ENCODE results near the gene CALD1.
"Not testable (repeated sequence)": the region's sequence is repeated elsewhere in the genome, so short reads cannot be mapped to it uniquely, and the experiment has no call there.

CALD1 gene

GRCh38 chr7:134963036-134963435 lies 183.6 kb downstream of the CALD1 start:
- no peak for DNase-seq

- no peak for DNase-seq
Observed at GRCh38 chr7:134966691-134967090, 187.3 kb downstream of the CALD1 start.

GRCh38 chr7:134968110-134968509 lies 188.7 kb downstream of the CALD1 start:
- no peak for DNase-seq

GRCh38 chr7:134981645-134982044 lies 202.2 kb downstream of the CALD1 start:
- not testable (repeated sequence) for DNase-seq

GRCh38 chr7:134985894-134986362 lies 206.5 kb downstream of the CALD1 start:
- DNase-seq: no peak

- DNase-seq: peak; percentile 96
Observed at GRCh38 chr7:134986363-134987251, 207.2 kb downstream of the CALD1 start, which contains the start of gene AGBL3. AGBL3 (plus strand) TSS chr7:134986508; CDS start chr7:134987934, 1,426 bp downstream.

- no peak for DNase-seq
Observed at GRCh38 chr7:134988161-134988560, 208.7 kb downstream of the CALD1 start.

GRCh38 chr7:134991469-134992339 lies 212.3 kb downstream of the CALD1 start:
- DNase-seq: no peak

- no peak for DNase-seq
Observed at GRCh38 chr7:134992626-134993179, 213.3 kb downstream of the CALD1 start.

GRCh38 chr7:134993877-134994456 lies 214.5 kb downstream of the CALD1 start:
- no peak for DNase-seq

- no peak for DNase-seq
Observed at GRCh38 chr7:134995239-134996096, 216.0 kb downstream of the CALD1 start.

- DNase-seq: no peak
Observed at GRCh38 chr7:134996097-134996550, 216.7 kb downstream of the CALD1 start.

- no peak for DNase-seq
Observed at GRCh38 chr7:134997214-134997885, 217.9 kb downstream of the CALD1 start.

- DNase-seq: no peak
Observed at GRCh38 chr7:134999136-134999535, 219.7 kb downstream of the CALD1 start.

GRCh38 chr7:135001390-135002165 lies 222.1 kb downstream of the CALD1 start:
- DNase-seq: no peak

- DNase-seq: no peak
Observed at GRCh38 chr7:135012229-135012628, 232.8 kb downstream of the CALD1 start.

All from NCI-H1048 (cell line).